T-helper 2 cell treated with Interferon-gamma antibody and Interleukin-4, amounts not matched to agents 5 μg/mL and 100 μg/mL, for 36 hours (primary cell): ENCODE measurements around the gene ARL2.
"Not testable (repeated sequence)": the region's sequence is repeated elsewhere in the genome, so short reads cannot be mapped to it uniquely, and the experiment has no call there.

ENCODE experiments used
- DNase-seq: peaks from one replicate; pipeline ENCODE4 v3.0.0; 2021; ENCODE audit warnings: low spot score
- H3K27ac Mint-ChIP-seq: one replicate; pipeline ENCODE4 v1.8.0; 2021; ENCODE audit warnings: mild to moderate bottlenecking, mixed read lengths
- H3K27me3 Mint-ChIP-seq: one replicate; pipeline ENCODE4 v1.8.0; 2021; ENCODE audit warnings: low read depth, mixed read lengths
- H3K36me3 Mint-ChIP-seq: one replicate; pipeline ENCODE4 v1.8.0; 2021; ENCODE audit warnings: low read depth, mixed read lengths
- H3K4me1 Mint-ChIP-seq: one replicate; pipeline ENCODE4 v1.8.0; 2021; ENCODE audit warnings: low read depth, mixed read lengths
- H3K4me3 Mint-ChIP-seq: one replicate; pipeline ENCODE4 v1.8.0; 2022; ENCODE audit warnings: mild to moderate bottlenecking, moderate library complexity, mixed read lengths
- H3K9me3 Mint-ChIP-seq: one replicate; pipeline ENCODE4 v1.8.0; 2021; ENCODE audit warnings: mixed read lengths

Gene ARL2

GRCh38 chr11:65021003-65021402 is 7.0 kb downstream of the ARL2 start:
- Mint-ChIP-seq H3K36me3 (peaks cover 32% of the 10 kb centered on the region), H3K27ac (no peak overlapping the region)

GRCh38 chr11:65021509-65021908 is 7.5 kb downstream of the ARL2 start:
- Mint-ChIP-seq H3K4me1 (peaks cover 8% of the 10 kb centered on the region), H3K27ac (no peak overlapping the region), H3K9me3 (no peaks in the 10 kb centered on the region), H3K4me3 (no peak overlapping the region), H3K36me3 (peaks cover 27% of the 10 kb centered on the region), H3K27me3 (no peaks in the 10 kb centered on the region)
- no peak for DNase-seq

More at GRCh38 chr11:65021003-65021402, 7.0 kb downstream of the ARL2 start:
- Mint-ChIP-seq H3K4me3 (no peak overlapping the region), H3K4me1 (peaks cover 12% of the 10 kb centered on the region), H3K9me3 (no peaks in the 10 kb centered on the region), H3K27me3 (no peaks in the 10 kb centered on the region)
- DNase-seq: no peak

- H3K27me3 Mint-ChIP-seq, DNase-seq, H3K4me3 Mint-ChIP-seq: not testable (repeated sequence)
Observed at GRCh38 chr11:65023502-65023901, 9.5 kb downstream of the ARL2 start.

GRCh38 chr11:65026810-65027209 is 12.8 kb downstream of the ARL2 start:
- H3K27me3 Mint-ChIP-seq: no peaks in the 10 kb centered on the region
- no peaks in the 10 kb centered on the region for H3K9me3 Mint-ChIP-seq
- H3K4me1 Mint-ChIP-seq: peaks cover 20% of the 10 kb centered on the region
- peak overlapping the region; percentile 79 for H3K27ac Mint-ChIP-seq
- H3K36me3 Mint-ChIP-seq: peaks cover 12% of the 10 kb centered on the region
- no peak for DNase-seq
- peak overlapping the region; percentile 81 for H3K4me3 Mint-ChIP-seq

More at GRCh38 chr11:65023502-65023901, 9.5 kb downstream of the ARL2 start:
- not testable (repeated sequence) for H3K27ac Mint-ChIP-seq, H3K9me3 Mint-ChIP-seq
- H3K36me3 Mint-ChIP-seq: peaks cover 18% of the 10 kb centered on the region
- peaks cover 16% of the 10 kb centered on the region for H3K4me1 Mint-ChIP-seq

- Mint-ChIP-seq H3K27ac (peak within 1 kb of the TSS; percentile 79), H3K27me3 (no peaks in the 10 kb centered on the region), H3K9me3 (no peaks in the 10 kb centered on the region), H3K36me3 (peaks cover 9% of the 10 kb centered on the region), H3K4me3 (peak within 1 kb of the TSS; percentile 81), H3K4me1 (peaks cover 20% of the 10 kb centered on the region)
- DNase-seq: peak; percentile 92
Observed at GRCh38 chr11:65027213-65028067, 13.5 kb downstream of the ARL2 start, which contains the start of gene SNX15. Gene SNX15 (plus strand): TSS chr11:65027439. CDS start chr11:65027538, 99 bp downstream.

- Mint-ChIP-seq H3K36me3 (peaks cover 12% of the 10 kb centered on the region), H3K4me1 (peaks cover 11% of the 10 kb centered on the region), H3K27me3 (no peaks in the 10 kb centered on the region), H3K9me3 (no peaks in the 10 kb centered on the region), H3K4me3 (no peak overlapping the region), H3K27ac (no peak overlapping the region)
- DNase-seq: no peak
Observed at GRCh38 chr11:65032216-65032615, 18.3 kb downstream of the ARL2 start.

GRCh38 chr11:65034423-65034822 is 20.5 kb downstream of the ARL2 start:
- Mint-ChIP-seq H3K9me3 (no peaks in the 10 kb centered on the region), H3K36me3 (peaks cover 11% of the 10 kb centered on the region), H3K4me3 (no peak overlapping the region), H3K27ac (no peak overlapping the region), H3K27me3 (no peaks in the 10 kb centered on the region), H3K4me1 (no peaks in the 10 kb centered on the region)
- DNase-seq: no peak

- no peaks in the 10 kb centered on the region for H3K9me3 Mint-ChIP-seq
- H3K4me1 Mint-ChIP-seq: peaks cover 2% of the 10 kb centered on the region
- no peak for DNase-seq
- H3K4me3 Mint-ChIP-seq: no peak overlapping the region
- peaks cover 11% of the 10 kb centered on the region for H3K36me3 Mint-ChIP-seq
- no peaks in the 10 kb centered on the region for H3K27me3 Mint-ChIP-seq
- no peak overlapping the region for H3K27ac Mint-ChIP-seq
Observed at GRCh38 chr11:65035579-65035978, 21.6 kb downstream of the ARL2 start.

GRCh38 chr11:65036931-65037330 is 23.0 kb downstream of the ARL2 start:
- Mint-ChIP-seq H3K4me1 (peaks cover 5% of the 10 kb centered on the region), H3K4me3 (no peak overlapping the region), H3K27ac (no peak overlapping the region), H3K9me3 (no peaks in the 10 kb centered on the region), H3K36me3 (peaks cover 10% of the 10 kb centered on the region), H3K27me3 (no peaks in the 10 kb centered on the region)
- no peak for DNase-seq

- no peaks in the 10 kb centered on the region for H3K27me3 Mint-ChIP-seq
- H3K9me3 Mint-ChIP-seq: no peaks in the 10 kb centered on the region
- peak overlapping the region; percentile 87 for H3K4me3 Mint-ChIP-seq
- no peak for DNase-seq
- peaks cover 12% of the 10 kb centered on the region for H3K4me1 Mint-ChIP-seq
- H3K27ac Mint-ChIP-seq: peak overlapping the region; percentile 95
- peaks cover 22% of the 10 kb centered on the region for H3K36me3 Mint-ChIP-seq
Observed at GRCh38 chr11:65040520-65040846, 26.5 kb downstream of the ARL2 start.

GRCh38 chr11:65040847-65041622 is 27.1 kb downstream of the ARL2 start, which contains the start of gene SAC3D1:
Gene SAC3D1 (plus strand): TSS chr11:65041210. CDS start chr11:65041293, 83 bp downstream.
- Mint-ChIP-seq H3K36me3 (peaks cover 22% of the 10 kb centered on the region), H3K27me3 (no peaks in the 10 kb centered on the region), H3K27ac (peak within 1 kb of the TSS; percentile 95), H3K9me3 (no peaks in the 10 kb centered on the region), H3K4me3 (peak within 1 kb of the TSS; percentile 93), H3K4me1 (peaks cover 12% of the 10 kb centered on the region)
- DNase-seq: peak; percentile 95

GRCh38 chr11:65042891-65043290 is 28.9 kb downstream of the ARL2 start:
- DNase-seq: no peak
- no peak overlapping the region for H3K27ac Mint-ChIP-seq
- peaks cover 22% of the 10 kb centered on the region for H3K36me3 Mint-ChIP-seq
- no peaks in the 10 kb centered on the region for H3K27me3 Mint-ChIP-seq
- H3K4me1 Mint-ChIP-seq: peaks cover 23% of the 10 kb centered on the region
- H3K9me3 Mint-ChIP-seq: no peaks in the 10 kb centered on the region
- peak overlapping the region; percentile 93 for H3K4me3 Mint-ChIP-seq

- H3K27ac Mint-ChIP-seq: peak overlapping the region; percentile 13
- no peak overlapping the region for H3K4me3 Mint-ChIP-seq
- H3K27me3 Mint-ChIP-seq: no peaks in the 10 kb centered on the region
- H3K4me1 Mint-ChIP-seq: peaks cover 23% of the 10 kb centered on the region
- no peak for DNase-seq
- H3K9me3 Mint-ChIP-seq: no peaks in the 10 kb centered on the region
- peaks cover 18% of the 10 kb centered on the region for H3K36me3 Mint-ChIP-seq
Observed at GRCh38 chr11:65043881-65044501, 30.0 kb downstream of the ARL2 start.

- peaks cover 18% of the 10 kb centered on the region for H3K36me3 Mint-ChIP-seq
- no peak overlapping the region for H3K4me3 Mint-ChIP-seq
- DNase-seq: no peak
- peaks cover 23% of the 10 kb centered on the region for H3K4me1 Mint-ChIP-seq
- no peaks in the 10 kb centered on the region for H3K9me3 Mint-ChIP-seq
- H3K27me3 Mint-ChIP-seq: no peaks in the 10 kb centered on the region
- H3K27ac Mint-ChIP-seq: no peak overlapping the region
Observed at GRCh38 chr11:65045061-65045460, 31.1 kb downstream of the ARL2 start.
